K562 (cell line): ENCODE data around the gene TTLL4. TPM values are rescaled to one million over a fixed set of nuclear protein-coding genes. Genes with fewer than 3 reads are reported as not detected.

ENCODE experiments used
- ATAC-seq: fragments of 200-7000 bp; cut with Tn5 transposase; 3 replicates; pipeline ENCODE4 v1.9.1; 2020; ENCODE audit warnings: moderate library complexity
- BruUV-seq: library from RNA; stranded (reverse); fragments of 400-500 nt; replicated peaks from 2 replicates; lab custom pipeline; 2021; lab: Mats Ljungman, UMichigan
- CTCF ChIA-PET: fragments of 300-600 bp; formaldehyde crosslinking; extraction: SDS; loops from one replicate; lab custom pipeline; 2021; ENCODE audit warnings: low intra/inter-chr PET ratio; lab: Yijun Ruan, JAX
- POLR2A ChIA-PET: fragments of 300-600, 350-650 bp; sonication (Branson Sonifier 250); formaldehyde crosslinking; extraction: SDS; loops from one replicate; lab custom pipeline; 2021; ENCODE audit warnings: antibody characterized with exemption, inconsistent platforms; lab: Yijun Ruan, JAX
- DNase-seq, 4 experiments: peaks; one replicate each; pipeline versions ENCODE4 v3.0.0 to v3.0.0-alpha.2; 2011 to 2018; ENCODE audit warnings: low spot score in 3 of 4, mixed read lengths in 3 of 4; ENCODE audit errors: extremely low read depth in 1 of 4
- FAIRE-seq: peaks from 2 replicates; lab custom pipeline; 2011; peaks lifted over from hg19 to GRCh38; lab: Jason Lieb, UNC
- H2AFZ ChIP-seq: 2 replicates; pipeline ENCODE4 v1.6.0; 2011; ENCODE audit warnings: low read depth, low read length, control low read depth, inconsistent platforms
- H3K27ac ChIP-seq: fragments of 200-600 bp; 3 replicates; pipeline ENCODE4 v1.8.0; 2011; ENCODE audit warnings: low read depth, mild to moderate bottlenecking, control low read depth, inconsistent platforms, low read length, moderate library complexity, mixed read lengths; ENCODE audit errors: extremely low read depth
- H3K27me3 ChIP-seq, 2 experiments: fragments of 300-600 bp in 1 of 2; 2 replicates in 1 of 2; 3 replicates in 1 of 2; pipeline versions ENCODE4 v1.6.0 to v1.8.0; 2011; ENCODE audit warnings: inconsistent platforms in 2 of 2, low read length in 2 of 2, mild to moderate bottlenecking in 1 of 2, mixed read lengths in 1 of 2, moderate library complexity in 1 of 2; ENCODE audit not compliant: control insufficient read depth in 2 of 2, insufficient read depth in 2 of 2
- H3K36me3 ChIP-seq: fragments of 300-600 bp; 3 replicates; pipeline ENCODE4 v1.8.0; 2011; ENCODE audit warnings: mild to moderate bottlenecking, low read length, inconsistent platforms; ENCODE audit not compliant: control insufficient read depth, insufficient read depth
- H3K4me1 ChIP-seq, 2 experiments: fragments of 200-600 bp in 1 of 2; replicated peaks in 1 of 2; 2 replicates in 1 of 2; 3 replicates in 1 of 2; pipeline versions ENCODE4 v1.5.1 to v1.8.0; 2011; ENCODE audit warnings: inconsistent platforms in 2 of 2, low read length in 2 of 2, mild to moderate bottlenecking in 1 of 2, mixed read lengths in 1 of 2, moderate library complexity in 1 of 2; ENCODE audit not compliant: control insufficient read depth in 2 of 2, insufficient read depth in 2 of 2
- H3K4me2 ChIP-seq: 2 replicates; pipeline ENCODE4 v1.6.1; 2011; ENCODE audit warnings: low read length, control low read depth, inconsistent platforms, mixed read lengths; ENCODE audit not compliant: insufficient read depth
- H3K4me3 ChIP-seq: fragments of 200-600 bp; sonication (generic), shearing (Covaris generic); 2 replicates; pipeline ENCODE4 v1.5.1; 2016; ENCODE audit warnings: control low read depth, inconsistent platforms
- H3K79me2 ChIP-seq: fragments of 200-600 bp; 3 replicates; pipeline ENCODE4 v1.8.0; 2011; ENCODE audit warnings: low read length, inconsistent platforms; ENCODE audit not compliant: control insufficient read depth, insufficient read depth
- H3K9ac ChIP-seq, 2 experiments: 2 replicates each; pipeline versions ENCODE4 v1.6.0 to v1.6.1; 2011; ENCODE audit warnings: low read depth in 2 of 2, low read length in 2 of 2, control low read depth in 1 of 2, inconsistent platforms in 1 of 2, mild to moderate bottlenecking in 1 of 2, mixed read lengths in 1 of 2; ENCODE audit not compliant: insufficient read depth in 1 of 2
- H3K9me1 ChIP-seq: one replicate; pipeline ENCODE4 v1.6.0; 2011; ENCODE audit warnings: inconsistent platforms, mild to moderate bottlenecking, low read length, moderate library complexity; ENCODE audit not compliant: control insufficient read depth, insufficient read depth
- H3K9me3 ChIP-seq: replicated peaks from 2 replicates; pipeline ENCODE4 v1.5.1; 2011; ENCODE audit warnings: low read depth, low read length, inconsistent platforms; ENCODE audit not compliant: control insufficient read depth, insufficient read depth
- H4K20me1 ChIP-seq: replicated peaks from 2 replicates; pipeline ENCODE4 v1.6.1; 2011; ENCODE audit warnings: low read length, inconsistent platforms, mixed read lengths; ENCODE audit not compliant: control insufficient read depth, insufficient read depth
- ATF7 ChIP-seq: fragments of 450-650 bp; IDR thresholded peaks from 2 replicates; pipeline ENCODE4 v1.7.1; 2014; ENCODE audit warnings: mild to moderate bottlenecking, moderate library complexity
- EP300 ChIP-seq: IDR thresholded peaks from 2 replicates; pipeline ENCODE4 v1.6.1; 2012; ENCODE audit warnings: low read length, improper control_type of control experiment
- GABPB1 ChIP-seq: sonication (generic); formaldehyde crosslinking; IDR thresholded peaks from 2 replicates; pipeline ENCODE4 v1.8.0; 2022; ENCODE audit warnings: mild to moderate bottlenecking, missing genetic modification reagents
- MEF2D ChIP-seq: conservative IDR thresholded peaks from 2 replicates; pipeline ENCODE4 v1.6.1; 2016; ENCODE audit warnings: low read depth, missing genetic modification characterization, missing compliant biosample characterization
- NCOR1 ChIP-seq: fragments of 450-650 bp; IDR thresholded peaks from 2 replicates; pipeline ENCODE4 v1.6.1; 2016; ENCODE audit warnings: mild to moderate bottlenecking, moderate library complexity
- RHOXF2B ChIP-seq: fragments of 250-450 bp; sonication (Bioruptor Pico); conservative IDR thresholded peaks from 2 replicates; pipeline ENCODE4 v1.5.1; 2021
- RNF2 ChIP-seq: sonication (generic); IDR thresholded peaks from 2 replicates; pipeline ENCODE4 v1.6.1; 2016
- TGIF2 ChIP-seq: sonication (generic); formaldehyde crosslinking; IDR thresholded peaks from 2 replicates; pipeline ENCODE4 v1.8.1; 2022; ENCODE audit warnings: mild to moderate bottlenecking, missing genetic modification reagents, moderate library complexity
- TSC22D4 ChIP-seq: fragments of 450-650 bp; IDR thresholded peaks from 2 replicates; pipeline ENCODE4 v1.6.1; 2016; ENCODE audit warnings: missing genetic modification characterization, missing biosample characterization, control low read depth
- ZBTB8A ChIP-seq: fragments of 450-650 bp; IDR thresholded peaks from 2 replicates; pipeline ENCODE4 v1.6.1; 2018; ENCODE audit warnings: mild to moderate bottlenecking, moderate library complexity; ENCODE audit not compliant: partially characterized antibody
- ZNF124 ChIP-seq: sonication (generic); formaldehyde crosslinking; IDR thresholded peaks from 2 replicates; pipeline ENCODE4 v1.8.1; 2022; ENCODE audit warnings: missing genetic modification reagents
- ZNF263 ChIP-seq: sonication (generic); formaldehyde crosslinking; IDR thresholded peaks from 2 replicates; pipeline ENCODE4 v1.8.0; 2022; ENCODE audit warnings: mild to moderate bottlenecking, missing genetic modification reagents, borderline replicate concordance
- ZNF436 ChIP-seq: fragments of 250-450, 450-650 bp; sonication (Bioruptor Pico); formaldehyde crosslinking; IDR thresholded peaks from 2 replicates; pipeline ENCODE4 v1.7.0; 2020; ENCODE audit warnings: mild to moderate bottlenecking
- WGBS: fragments of 100-300 bp; shearing (Covaris generic); methylation state at CpG from one replicate; pipeline ENCODE4 v1.1.6; 2016; ENCODE audit warnings: low coverage, mixed read lengths; ENCODE audit not compliant: insufficient coverage; ENCODE audit errors: missing lambda C conversion rate; 5-methylcytosine and 5-hydroxymethylcytosine counted together
- in situ Hi-C: fragments of 300-500 bp; cut with MboI; formaldehyde crosslinking; loops from 4 replicates; pipeline ENCODE4 v1.15.0; 2018; ENCODE audit warnings: inconsistent platforms, mixed read lengths
- intact Hi-C: fragments of 100-400 bp; cut with micrococcal nuclease; formaldehyde crosslinking; loops from 2 replicates; pipeline ENCODE4 v1.14.2; 2022
- polyA plus RNA-seq, 8 experiments: library from polyadenylated mRNA; depleted of rRNA in 4 of 8; stranded (reverse) in 5 of 8; unstranded in 3 of 8; fragments of >200 nt; fragmentation: Nextera tagmentation in 2 of 8; fragmentation: Illumina TruSeq in 1 of 8; extraction: Ambion mirVana in 2 of 8; extraction: Trizol in 1 of 8; gene quantifications; 2 replicates each; pipeline versions ENCODE4 v1.2.1 to v1.2.3, GENCODE V29; 2011 to 2014; ENCODE audit warnings: inconsistent platforms in 1 of 8, missing spikeins in 1 of 8
- total RNA-seq, 7 experiments: library from RNA; depleted of rRNA in 6 of 7; stranded (reverse); fragments of >200 nt in 6 of 7; fragmentation: Illumina TruSeq in 2 of 7; extraction: Trizol in 2 of 7; gene quantifications; 2 replicates each; pipeline versions ENCODE4 v1.2.1 to v1.2.3, GENCODE V29; 2011 to 2021; ENCODE audit warnings: low replicate concordance in 1 of 7
- TF ChIP-seq, protein P1 (sequence below): fragments of 250-450 bp; sonication (Bioruptor Pico); IDR thresholded peaks from 2 replicates; pipeline ENCODE4 v1.8.0; 2021; ENCODE audit warnings: borderline replicate concordance, mild to moderate bottlenecking, moderate library complexity; ENCODE audit not compliant: poor library complexity, severe bottlenecking
- TF ChIP-seq, protein P2 (sequence below): fragments of 450-650 bp; formaldehyde crosslinking; IDR thresholded peaks from 2 replicates; pipeline ENCODE4 v1.4.0; 2020; ENCODE audit warnings: mild to moderate bottlenecking, mixed read lengths
- TF ChIP-seq, protein P3 (sequence below), 2 experiments: fragments of 450-650 bp in 1 of 2; sonication (generic) in 1 of 2; formaldehyde crosslinking; conservative IDR thresholded peaks; 2 replicates each; pipeline versions ENCODE4 v1.4.0 to v1.8.1; 2020 to 2022; ENCODE audit warnings: mild to moderate bottlenecking in 1 of 2, missing genetic modification reagents in 1 of 2

The TTLL4 gene
- total and polyA plus RNA-seq, 9 of the 15 experiments (the other 6 are each of a cell fraction or from before 2014, with no cell fraction given) = 12.6 to 67.5 (median 24.5) TPM

DNA sequence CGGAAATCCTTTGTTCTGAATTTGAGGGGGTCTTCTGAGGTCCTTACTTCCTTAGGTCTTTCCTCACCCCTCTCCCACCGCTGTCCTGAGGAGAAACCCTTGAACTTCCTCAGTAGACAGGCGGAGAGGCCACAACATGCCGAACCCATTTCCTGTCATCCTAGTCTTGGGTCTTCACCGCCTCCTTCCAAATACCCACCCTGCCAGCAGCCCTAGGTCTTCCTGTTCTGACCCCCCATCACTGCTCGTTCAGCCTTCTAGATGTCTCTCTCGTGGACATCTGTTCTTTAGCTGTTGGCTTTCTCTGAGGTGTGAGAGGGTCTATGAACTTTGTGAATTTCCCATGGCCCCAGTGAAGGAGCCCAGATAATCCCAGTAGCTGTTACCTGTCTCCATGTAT is 44.1 kb downstream of the TTLL4 start:
- Histone ChIP-seq H3K4me3 (no peak overlapping the region), H3K27me3 (no peaks in the 10 kb centered on the region), H3K79me2 (no peaks in the 10 kb centered on the region)
- in situ Hi-C loops = no loop called here
- no peak for TF ChIP-seq ZNF124 (CRISPR knock-in tag)
- TF ChIP-seq MEF2D (tag) = no peak
- TF ChIP-seq, protein P1, sequence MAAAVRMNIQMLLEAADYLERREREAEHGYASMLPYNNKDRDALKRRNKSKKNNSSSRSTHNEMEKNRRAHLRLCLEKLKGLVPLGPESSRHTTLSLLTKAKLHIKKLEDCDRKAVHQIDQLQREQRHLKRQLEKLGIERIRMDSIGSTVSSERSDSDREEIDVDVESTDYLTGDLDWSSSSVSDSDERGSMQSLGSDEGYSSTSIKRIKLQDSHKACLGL (CRISPR knock-in tag) = no peak
- TF ChIP-seq RNF2 = no peak
- no peak for TF ChIP-seq ZNF263 (CRISPR knock-in tag)
- TF ChIP-seq TSC22D4 (tag) = no peak
- no peak for TF ChIP-seq GABPB1 (CRISPR knock-in tag)
- no peak for TF ChIP-seq ZNF436 (CRISPR knock-in tag)
- no peak for TF ChIP-seq RHOXF2B (CRISPR knock-in tag)
- no peak for TF ChIP-seq NCOR1
- TF ChIP-seq, protein P2, sequence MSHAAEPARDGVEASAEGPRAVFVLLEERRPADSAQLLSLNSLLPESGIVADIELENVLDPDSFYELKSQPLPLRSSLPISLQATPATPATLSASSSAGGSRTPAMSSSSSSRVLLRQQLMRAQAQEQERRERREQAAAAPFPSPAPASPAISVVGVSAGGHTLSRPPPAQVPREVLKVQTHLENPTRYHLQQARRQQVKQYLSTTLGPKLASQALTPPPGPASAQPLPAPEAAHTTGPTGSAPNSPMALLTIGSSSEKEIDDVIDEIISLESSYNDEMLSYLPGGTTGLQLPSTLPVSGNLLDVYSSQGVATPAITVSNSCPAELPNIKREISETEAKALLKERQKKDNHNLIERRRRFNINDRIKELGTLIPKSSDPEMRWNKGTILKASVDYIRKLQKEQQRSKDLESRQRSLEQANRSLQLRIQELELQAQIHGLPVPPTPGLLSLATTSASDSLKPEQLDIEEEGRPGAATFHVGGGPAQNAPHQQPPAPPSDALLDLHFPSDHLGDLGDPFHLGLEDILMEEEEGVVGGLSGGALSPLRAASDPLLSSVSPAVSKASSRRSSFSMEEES (CRISPR knock-in tag) = no peak
- no peak for TF ChIP-seq TGIF2 (CRISPR knock-in tag)
- TF ChIP-seq, protein P3, sequence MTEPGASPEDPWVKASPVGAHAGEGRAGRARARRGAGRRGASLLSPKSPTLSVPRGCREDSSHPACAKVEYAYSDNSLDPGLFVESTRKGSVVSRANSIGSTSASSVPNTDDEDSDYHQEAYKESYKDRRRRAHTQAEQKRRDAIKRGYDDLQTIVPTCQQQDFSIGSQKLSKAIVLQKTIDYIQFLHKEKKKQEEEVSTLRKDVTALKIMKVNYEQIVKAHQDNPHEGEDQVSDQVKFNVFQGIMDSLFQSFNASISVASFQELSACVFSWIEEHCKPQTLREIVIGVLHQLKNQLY (CRISPR knock-in tag; conservative IDR thresholded peaks at IDR 0.05) = no peak
- no peak for TF ChIP-seq ATF7
- no peak for TF ChIP-seq EP300
- TF ChIP-seq ZBTB8A = no peak
- TF ChIP-seq, all 486 proteins: peak for 0
- Histone ChIP-seq H2AFZ (no peak overlapping the region), H3K27ac (no peak overlapping the region), H3K9me1 (no peaks in the 10 kb centered on the region), H3K9ac (no peak overlapping the region), H3K9me3 (no peaks in the 10 kb centered on the region), H3K36me3 (peaks cover 47% of the 10 kb centered on the region; the same call in 1 of the 3 replicates), H3K4me2 (no peak overlapping the region), H3K4me1 (no peaks in the 10 kb centered on the region), H4K20me1 (no peaks in the 10 kb centered on the region)
- no TSS peak for BruUV-seq
- DNase-seq (no peak), ATAC-seq (no peak), FAIRE-seq (no peak)
- POLR2A ChIA-PET = no interaction called here
- CTCF ChIA-PET = no interaction called here
- intact Hi-C loops = no loop called here
- WGBS = 95% methylated on average over 7 of the region's 7 CpGs
